Measurements from ENCODE around the gene SLC25A41.
"Not testable (repeated sequence)": the region's sequence is repeated elsewhere in the genome, so short reads cannot be mapped to it uniquely, and the experiment has no call there.

SLC25A41 gene

DNA sequence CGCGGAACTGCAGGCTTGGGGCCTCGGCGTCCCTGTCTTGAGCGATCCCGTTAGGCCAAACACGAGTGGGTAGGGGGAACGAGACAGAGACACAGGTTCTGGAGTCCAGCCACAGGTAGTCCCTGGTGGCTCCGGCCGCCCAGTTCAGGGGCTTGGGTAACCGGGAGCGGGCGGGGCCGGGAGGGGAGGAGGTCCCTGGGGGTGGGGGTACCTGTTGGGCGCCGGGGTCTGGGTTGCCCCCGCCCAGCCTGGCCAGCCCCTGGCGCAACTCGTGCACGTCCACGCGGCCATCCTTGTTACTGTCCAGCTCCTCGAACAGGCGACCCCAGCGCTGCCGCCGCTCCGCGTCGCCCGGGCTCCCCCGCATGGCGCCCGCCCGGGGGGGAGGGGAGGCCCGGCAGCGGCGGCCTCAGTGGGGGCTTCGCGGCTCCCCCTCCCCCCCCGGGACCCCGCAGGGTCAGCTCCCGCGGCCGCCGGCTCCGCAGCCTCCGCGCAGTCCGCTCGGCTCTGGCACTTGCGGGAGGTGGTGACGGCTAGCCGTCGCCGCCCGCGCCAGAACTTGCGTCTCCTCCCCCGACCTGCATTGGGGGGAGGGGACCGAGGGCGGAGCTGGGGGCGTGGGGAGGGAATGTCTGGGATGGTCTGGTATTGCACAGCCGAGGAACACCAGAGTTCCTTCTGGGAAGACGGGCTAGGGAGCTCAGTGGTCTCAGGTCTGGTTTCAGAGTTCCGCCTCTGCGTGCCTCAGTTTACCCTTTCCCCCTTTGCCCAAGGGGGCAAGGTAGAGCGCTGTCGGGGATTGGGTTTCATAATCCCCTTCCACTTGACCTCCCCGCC is 25.9 kb upstream of the SLC25A41 start, which contains the start of gene SLC25A23:
SLC25A23 (minus strand) TSS at position 531 of the 837 bp plus-strand sequence; CDS start at position 367, 164 bp downstream.
- peak; percentile 8 to 22 for ATAC-seq

DNA sequence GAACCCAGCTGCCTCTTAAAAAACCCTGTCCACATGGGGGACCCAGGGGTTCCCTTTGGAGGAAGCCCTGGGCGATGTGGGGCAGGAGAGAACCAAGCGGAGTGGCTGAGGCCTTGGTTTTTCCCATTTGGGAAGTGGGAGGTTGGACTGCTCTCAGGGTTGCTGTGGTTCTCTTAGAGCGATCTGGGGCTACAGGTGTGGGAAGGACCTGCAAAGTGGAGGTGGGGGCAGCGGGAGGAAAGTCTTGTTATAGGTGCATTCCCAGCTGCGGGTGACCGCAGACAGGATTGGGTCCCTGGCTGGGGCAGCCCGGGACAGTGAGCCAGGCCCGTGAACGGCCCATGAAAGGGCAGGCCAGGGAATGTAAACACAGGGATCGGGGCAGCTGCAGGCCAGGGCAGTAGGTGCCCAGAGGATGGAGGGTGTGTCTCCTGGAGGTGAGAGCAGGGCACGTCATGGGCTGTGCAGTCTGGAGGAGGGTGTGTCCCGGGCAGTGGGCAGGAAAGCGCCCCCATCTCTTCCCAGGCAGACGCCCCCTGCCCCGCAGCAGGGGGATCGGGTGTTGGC is 25.2 kb upstream of the SLC25A41 start:
- no peak for ATAC-seq

DNA sequence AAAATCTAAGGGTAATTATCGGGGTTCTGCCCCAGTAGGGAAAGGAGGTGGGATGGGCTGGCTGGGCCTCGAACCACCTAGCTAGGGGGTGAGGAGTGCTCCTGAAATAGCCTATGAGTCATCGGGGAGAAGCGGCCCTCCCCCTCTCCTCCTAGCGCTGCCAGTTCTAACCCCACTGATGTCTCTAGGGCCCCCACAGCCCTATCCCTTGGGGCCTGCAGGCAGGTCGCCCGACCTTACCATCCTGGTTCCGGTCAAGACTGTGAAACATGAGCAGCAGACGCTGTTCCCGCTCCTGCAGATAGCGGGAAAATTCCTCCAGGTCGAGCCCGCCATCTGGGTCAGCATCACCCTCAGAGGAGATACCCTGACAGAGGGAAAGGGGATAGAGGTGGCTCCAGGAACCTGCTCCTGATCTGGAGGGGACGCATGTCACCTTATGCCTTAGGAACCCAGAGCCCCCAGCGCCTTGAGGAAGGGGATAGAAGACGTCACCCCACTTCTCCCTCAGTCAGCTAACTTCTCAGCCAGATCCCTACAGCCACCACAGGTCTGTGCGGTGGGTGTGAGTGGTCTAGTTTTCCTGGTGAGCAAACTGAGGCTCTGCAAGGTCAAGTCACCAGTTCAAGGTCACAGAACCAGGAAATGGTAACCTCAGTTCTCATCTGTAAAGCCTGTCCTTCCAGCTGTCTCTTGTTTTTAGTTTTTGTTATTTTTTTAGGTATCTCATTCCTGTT is 24.6 kb upstream of the SLC25A41 start:
- ATAC-seq: no peak

DNA sequence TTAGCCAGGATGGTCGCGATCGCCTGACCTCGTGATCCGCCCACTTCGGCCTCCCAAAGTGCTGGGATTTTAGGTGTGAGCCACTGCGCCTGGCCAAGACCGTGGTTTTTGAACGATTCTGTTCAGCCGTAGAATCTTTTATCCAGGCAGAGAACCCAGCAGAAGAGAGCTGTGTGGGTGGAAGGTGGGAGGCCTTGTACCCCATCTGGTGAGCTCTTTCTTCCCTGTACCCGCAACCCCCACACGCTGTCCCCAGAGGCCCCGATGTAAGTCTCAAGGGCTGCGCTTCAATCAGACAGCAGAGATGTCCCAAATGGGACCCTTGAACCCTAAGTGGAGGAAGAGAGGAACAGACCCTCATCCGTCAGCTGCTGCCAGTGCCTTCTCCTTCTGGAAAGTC is 22.4 kb upstream of the SLC25A41 start:
- ATAC-seq: no peak

DNA sequence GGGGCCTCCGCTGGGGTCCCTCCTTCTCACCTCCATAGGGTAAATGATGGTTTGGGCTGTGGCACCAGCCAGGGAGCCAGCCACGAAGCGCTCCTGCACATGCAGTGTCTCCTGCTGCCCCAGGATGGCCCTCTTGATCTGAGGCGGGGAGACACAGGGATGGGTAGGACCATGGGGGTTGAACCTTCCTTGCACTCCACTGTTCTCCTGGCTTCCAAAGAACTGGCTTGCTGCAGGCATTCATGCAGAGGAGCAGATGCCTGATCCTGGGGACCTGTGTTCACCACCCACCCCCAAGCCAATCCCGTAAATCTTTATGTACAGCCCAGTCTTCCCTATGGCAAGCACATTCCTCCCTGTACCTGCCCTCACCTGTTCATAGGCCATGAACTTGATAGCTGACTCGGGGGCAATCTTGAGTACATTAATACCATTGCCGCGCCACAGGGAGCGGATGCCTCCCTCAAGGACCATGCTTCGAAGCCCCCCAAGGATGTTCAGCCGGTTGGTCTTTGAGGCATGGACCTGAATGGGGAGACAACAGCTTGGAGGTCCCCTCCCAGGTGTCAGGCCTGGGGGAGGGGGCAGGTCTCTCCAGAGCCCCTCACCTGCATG is 20.5 kb upstream of the SLC25A41 start:
- ATAC-seq: no peak

DNA sequence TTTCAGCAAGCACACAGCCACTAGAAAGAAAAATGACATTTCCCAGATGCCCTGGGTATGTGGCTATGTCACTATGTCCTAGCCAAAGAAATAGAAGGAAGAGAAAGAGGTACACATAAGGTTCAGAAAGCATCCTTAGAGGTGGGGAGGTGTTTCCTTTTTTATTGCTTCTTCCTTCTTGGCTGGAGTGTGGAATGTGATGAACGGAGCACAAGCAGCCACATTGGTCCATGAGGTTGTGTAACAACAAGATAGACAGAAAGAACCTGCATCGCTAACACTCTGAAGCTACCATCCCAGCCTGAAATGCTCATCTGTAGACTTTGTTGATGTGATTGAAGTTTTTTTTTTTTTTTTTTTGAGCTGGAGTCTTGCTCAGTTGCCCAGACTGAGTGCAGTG is 19.3 kb upstream of the SLC25A41 start:
- no peak for ATAC-seq

DNA sequence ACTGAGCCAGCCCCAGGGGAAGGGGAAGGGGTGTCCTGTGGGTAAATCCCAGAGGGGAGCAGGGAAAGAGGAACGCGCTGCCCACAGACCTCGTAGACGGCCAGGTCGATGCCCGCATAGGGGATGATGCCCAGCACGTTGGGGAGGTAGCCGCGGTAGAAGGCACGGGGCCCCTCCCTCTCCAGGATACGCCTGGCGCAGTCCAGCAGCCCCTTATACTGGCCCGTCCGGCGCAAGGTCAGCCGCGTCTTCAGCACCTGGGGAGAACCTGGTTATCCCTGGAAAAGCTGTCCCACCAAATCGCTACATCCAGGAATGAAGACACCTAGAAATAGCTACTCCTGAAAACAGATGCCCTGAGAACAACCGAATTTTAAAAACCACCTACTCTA is 18.7 kb upstream of the SLC25A41 start:
- ATAC-seq: no peak

DNA sequence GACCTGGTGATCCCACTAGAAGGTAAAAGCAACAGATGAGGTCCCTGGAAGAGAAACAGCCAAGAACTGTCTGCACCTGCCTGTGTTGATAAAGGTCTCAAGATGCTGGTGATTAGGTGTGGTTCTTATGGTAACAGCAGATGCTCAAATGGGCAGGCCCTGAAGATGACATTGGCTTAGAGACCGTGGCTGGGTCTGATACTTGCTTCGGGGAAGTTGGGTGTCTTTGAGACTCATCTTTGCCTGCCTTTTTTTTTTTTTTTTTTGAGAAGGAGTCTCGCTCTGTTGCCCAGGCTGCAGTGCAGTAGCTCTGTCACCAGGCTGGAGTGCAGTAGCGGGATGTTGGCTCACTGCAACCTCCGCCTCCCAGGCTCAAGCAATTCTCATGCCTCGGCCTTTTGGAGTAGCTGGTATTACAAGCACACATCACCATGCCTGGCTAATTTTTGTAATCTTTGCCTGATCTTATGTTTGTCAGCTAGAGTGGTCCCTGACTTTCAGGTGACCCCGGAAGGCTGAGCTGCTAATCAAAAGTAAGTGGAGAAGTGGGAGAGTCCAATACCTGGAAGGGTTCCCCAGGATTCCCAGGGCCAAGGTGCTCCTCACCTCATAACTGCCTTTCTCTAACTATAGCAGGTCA is 18.1 kb upstream of the SLC25A41 start:
- no peak for ATAC-seq

DNA sequence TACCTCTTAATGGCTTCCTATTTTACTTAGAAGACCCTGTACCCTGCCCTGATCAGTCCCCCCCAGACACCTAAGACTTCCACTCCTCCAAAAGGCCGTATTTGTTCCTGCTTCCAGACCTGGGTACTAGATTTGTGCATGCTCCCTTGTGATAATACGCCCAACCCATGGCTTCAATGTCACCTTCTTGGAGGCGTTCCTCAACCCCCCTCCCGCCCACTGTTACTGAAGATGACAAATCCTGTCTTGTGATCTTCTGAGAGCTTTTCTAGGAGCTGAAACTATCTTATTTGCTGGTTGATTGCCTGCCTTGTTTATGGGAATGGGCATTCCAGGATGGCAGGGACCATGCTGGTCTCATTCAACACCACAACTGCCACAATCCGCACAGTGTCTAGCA is 16.6 kb upstream of the SLC25A41 start:
- ATAC-seq: no peak

DNA sequence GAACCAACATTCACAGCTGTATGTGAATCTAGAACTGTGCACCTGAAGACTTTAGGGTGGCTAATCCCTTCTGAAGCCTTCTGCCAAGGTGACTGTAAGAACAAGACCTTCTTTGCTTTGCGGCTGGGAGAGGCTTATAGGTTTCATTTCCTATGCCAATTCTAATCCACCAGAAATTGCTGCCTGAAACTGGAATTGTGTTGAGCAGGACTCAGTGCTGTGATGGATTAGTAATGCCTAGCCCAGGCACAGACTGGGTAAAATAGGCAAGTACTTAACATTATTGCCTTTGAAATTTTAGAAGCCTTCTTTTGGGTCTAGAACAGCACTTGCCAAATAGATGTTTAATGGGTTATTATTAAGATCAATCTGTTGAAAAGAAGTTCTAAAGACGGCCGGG is 14.5 kb upstream of the SLC25A41 start:
- ATAC-seq: no peak

DNA sequence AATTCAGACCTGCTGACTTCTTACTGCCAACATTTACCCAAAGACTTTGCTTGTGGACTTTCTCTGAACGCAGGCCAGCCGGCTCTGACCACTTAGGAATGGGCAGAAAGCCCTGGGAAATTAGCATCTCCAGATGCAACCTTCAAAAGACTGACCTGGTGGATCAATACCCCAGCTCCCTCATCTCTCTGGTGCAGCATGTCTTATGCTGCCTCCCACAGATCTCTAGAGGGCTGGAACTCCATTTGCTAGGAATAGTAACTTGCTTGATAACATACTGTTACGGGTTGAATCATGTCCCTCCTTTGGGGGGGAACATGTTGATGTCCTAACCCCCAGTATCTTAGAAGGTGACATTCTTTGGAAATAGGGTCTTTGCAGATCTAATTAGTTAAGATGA is 12.9 kb upstream of the SLC25A41 start:
- ATAC-seq: no peak

DNA sequence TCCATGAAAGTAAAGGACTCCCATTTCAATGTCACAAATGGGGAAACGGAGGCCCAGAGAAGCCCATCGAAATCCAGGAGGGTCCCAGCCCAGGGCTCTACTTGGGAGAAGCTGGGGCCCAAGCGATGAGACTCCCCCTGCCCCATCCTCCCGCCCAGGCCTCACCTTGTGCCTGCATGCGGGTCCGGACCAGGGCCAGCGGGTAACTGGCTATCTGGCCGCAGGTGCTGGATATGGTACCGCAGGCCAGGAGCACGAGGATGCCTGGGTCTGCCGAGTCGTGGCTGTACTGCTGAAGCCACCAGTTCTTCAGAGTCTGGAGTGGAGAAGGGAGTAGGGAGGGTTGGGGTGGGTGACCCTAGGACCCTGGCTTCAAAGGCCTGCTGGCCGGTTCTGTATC is 10.4 kb upstream of the SLC25A41 start:
- no peak for ATAC-seq

DNA sequence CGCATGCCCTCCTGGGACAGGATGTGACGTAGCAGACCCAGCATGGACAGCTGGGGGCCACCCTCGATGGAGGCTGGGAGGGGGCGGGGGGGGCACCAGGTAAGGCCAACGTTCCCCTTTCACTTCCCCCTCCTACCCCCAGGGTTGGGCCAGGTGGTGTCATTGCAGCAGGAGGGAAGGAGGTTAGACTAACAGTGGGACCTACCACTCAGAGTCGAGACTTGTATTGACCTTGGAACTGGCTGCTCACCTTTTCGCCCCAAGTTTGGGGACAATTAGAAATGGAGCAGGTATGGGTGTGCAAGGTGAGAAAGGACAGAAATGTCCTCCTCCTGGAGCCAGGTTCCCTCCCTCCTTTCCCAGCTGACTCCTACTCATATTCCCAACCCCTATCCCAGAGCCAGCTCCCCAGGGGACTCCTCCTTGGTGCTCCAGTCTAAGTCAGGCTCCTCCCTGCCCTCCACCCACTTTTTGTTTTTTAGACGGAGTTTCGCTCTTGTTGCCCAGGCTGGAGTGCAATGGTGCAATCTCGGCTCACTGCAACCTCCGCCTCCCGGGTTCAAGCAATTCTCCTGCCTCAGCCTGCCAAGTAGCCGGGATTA is 8.6 kb upstream of the SLC25A41 start:
- no peak for ATAC-seq

DNA sequence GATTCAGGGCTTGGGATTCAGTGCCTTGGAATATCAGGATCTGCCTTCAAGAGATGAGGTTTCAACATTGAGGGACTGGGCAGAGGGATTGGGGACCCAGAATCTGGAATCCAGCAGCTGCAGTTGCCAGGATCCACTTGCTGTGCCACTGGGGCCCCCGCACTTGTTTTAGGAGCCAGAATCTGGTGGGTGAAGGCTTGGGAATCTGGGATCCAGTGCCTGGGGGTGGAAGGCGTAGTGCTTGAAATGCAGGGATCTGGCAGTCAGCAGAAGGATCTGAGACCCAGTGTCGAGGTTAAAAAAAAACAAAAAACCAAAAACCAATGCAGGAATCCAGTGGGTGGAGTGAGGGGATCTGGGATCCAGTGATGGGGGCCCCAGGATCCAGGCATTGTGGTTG is 7.3 kb upstream of the SLC25A41 start:
- no peak for ATAC-seq

DNA sequence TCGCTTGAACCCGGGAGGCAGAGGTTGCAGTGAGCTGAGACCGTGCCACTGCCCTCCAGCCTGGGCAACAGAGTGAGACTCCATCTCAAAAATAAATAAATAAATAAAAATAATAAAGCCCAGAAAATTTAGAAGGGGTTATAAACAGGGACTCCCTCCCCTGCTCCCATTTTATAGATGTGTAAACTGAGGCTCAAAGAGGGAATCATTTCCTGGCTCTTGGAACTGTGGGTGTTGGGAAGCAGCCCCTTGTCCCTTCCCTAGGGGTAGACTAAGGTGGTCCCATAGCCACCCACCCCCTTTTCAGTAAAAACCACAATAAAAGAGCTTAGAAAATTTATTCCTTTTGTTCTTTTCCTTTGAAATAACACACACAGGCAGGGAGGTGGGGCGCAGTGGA is 6.2 kb upstream of the SLC25A41 start:
- no peak for ATAC-seq

DNA sequence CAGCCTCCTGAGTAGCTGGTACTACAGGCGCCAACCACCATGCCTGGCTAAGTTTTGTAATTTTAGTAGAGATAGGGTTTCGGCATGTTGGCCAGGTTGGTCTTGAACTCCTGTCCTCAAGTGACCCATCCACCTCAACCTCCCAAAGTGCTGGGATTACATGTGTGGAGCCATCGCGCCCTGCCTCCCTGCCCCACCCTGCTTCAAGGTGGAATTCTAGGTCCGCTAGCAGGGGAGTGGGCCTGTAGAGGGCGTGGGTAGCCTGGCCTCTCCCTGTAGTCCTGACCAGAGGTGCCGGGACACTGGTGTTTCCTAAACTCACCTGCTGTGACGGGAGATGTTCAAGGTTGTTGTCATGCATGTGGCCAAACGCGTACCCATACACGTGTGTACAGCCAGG is 398 bp downstream of the SLC25A41 start:
- ATAC-seq: no peak

DNA sequence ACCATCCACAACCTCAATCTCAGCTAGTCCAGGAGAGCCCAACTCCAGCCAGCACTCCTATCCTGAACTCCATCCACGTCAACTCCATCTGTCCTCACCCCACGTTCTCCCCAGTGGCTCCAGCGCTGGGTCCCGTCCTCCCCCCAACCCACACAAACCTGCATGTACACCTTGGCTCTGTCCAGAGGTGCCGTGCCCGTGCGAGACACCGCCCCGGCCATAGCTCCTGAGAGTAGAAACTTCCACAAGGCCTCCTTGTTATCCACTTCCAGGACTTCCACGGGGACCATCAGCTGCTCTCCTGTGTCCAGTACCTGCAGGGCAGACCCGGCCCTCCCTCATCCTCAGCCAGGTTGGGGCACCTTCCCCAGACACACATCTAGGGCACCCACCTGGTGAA is 1.7 kb downstream of the SLC25A41 start:
- no peak for ATAC-seq

DNA sequence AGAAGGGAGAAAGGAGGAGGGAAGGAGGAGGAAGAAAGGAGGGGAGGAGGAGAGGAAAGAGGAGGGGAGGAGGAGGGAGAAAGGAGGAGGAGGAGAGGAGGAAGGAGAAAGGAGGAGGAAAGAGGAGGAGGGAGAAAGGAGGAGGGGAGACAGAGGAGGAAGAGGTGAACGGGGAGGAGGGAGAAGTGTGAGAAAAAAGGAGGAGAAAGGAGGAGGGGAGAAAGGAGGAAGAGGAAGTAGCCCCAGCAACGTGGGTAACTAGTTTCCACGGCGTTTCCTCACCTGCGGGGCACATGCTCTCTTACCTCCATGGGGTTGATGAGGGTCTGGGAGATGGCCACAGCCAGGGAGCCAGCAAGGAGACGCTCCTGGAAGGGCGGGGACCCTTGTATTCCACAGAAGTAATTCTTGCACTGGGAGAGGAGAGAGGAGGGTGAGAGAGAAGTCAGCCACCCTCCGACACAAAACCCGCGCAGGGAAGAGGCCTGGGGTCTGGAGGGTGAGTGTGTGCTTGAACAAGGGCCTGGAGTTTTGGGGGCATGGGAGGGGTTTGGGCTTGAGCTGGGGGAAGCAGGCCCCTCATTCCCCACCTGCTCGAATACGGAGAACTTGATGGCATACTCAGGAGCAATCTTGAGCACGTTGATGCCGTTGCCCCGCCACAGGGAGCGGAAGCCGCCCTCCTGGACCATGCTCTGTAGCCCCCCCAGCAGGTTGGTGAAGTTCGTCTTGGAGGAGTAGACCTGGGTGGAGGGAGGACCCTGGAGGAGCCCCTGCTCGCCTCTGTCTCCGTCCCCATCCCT is 3.9 kb downstream of the SLC25A41 start:
- no peak for ATAC-seq

DNA sequence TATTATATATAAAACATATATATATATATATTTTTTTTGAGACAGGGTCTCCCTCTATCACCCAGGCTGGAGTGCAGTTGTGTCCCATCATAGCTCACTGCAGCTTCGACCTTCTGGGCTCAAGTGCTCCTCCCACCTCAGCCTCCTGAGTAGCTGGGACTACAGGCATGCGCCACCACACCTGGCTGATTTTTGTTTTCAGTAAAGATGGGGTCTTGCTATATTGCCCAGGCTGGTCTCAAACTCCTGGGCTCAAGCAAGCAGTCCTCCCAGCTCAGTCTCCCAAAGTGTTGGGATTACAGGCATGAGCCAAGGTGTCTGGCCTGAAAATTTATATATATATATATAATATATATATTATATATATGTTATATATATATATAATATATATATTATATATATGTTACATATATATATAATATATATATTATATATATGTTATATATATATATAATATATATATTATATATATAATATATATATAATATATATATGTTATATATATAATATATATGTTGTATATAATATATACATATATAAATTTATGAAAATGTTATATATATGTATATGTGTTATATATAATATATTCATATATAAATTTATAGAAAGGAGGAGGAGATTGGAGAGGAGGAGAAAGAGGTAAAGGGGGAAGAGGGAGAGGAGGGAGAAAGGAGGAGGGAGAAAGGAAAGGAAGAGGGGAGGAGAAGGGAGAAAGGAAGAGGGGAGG is 4.7 kb downstream of the SLC25A41 start:
- not testable (repeated sequence) for ATAC-seq

DNA sequence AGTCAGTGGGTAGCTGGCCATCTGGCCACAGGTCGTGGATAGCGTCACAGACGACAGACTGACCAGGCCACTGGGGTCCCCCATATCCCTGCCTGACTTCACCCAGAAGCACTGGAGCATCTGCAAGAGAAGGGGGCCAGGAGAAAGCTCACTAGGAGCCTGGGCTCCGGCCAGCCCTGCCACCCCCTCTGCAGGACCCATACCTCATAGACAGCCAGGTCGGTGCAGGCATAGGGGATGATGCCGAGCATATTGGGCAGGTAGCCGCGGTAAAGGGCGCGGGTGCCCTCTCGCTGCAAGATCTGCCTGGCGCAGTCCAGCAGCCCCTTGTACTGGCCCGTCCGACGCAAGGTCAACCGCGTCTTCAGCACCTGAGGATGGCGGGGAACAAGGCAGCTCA is 6.4 kb downstream of the SLC25A41 start:
- no peak for ATAC-seq

All from activated CD4-positive, CD25-positive, alpha-beta regulatory T cell treated with anti-CD3 and anti-CD28 coated beads, Interleukin-2, amount 50 U/mL, for 24 hours (primary cell).